CD4-positive, alpha-beta T cell treated with Interleukin-10 for 1 hour (primary cell): Measurements from ENCODE around the gene ITGA11.

ENCODE experiments used
- DNase-seq: peaks from one replicate; pipeline ENCODE4 v3.0.0-alpha.2; 2020

The ITGA11 gene

GRCh38 chr15:68431792-68432401 is at the start of gene ITGA11:
ITGA11 (minus strand) TSS chr15:68432163; CDS start chr15:68432066, 97 bp downstream.
- no peak for DNase-seq

- no peak for DNase-seq
Observed at GRCh38 chr15:68481321-68481720, 49.4 kb upstream of the ITGA11 start.

DNA sequence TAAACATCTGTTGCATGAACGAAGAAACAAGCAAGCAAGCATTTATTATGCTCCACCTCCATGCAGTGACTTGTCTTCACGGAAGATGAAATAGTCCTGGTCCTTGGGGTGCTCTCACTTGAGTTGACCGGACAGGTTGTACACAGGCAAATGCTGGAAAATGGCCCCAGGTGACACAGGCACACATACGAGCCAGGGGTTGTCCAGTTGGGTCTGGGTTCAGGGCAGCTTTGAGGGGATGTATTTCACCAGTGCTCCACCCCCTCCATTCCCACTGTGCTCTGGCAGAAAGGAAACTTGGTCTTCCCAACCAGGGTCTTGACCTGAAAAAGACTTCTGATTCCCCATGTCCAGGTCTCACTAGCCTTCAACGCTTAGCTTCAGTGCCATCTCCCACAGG is 48.3 kb upstream of the ITGA11 start:
- no peak for DNase-seq

- no peak for DNase-seq
Observed at GRCh38 chr15:68479870-68480269, 47.9 kb upstream of the ITGA11 start.

DNA sequence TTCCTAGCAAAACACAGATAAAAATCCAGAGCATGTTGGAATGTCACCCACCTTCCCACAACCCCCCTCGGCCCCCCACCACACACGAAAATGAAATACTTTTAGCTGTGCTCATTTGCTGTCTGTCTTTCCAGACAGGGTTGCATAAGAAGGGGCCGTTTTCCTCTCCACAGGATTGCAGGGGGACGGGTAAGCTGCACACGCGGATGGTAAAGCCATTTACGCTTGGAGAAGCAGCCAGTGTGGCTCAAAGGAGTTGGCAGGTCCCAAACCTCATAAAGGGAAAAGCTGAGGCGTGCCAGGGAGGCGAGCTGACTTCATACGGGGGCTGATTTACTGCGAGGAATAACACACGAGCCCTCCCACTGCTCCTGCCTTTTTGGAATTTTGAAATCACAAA is 47.4 kb upstream of the ITGA11 start:
- no peak for DNase-seq

GRCh38 chr15:68478853-68479252 is 46.9 kb upstream of the ITGA11 start:
- DNase-seq = no peak

GRCh38 chr15:68475449-68475848 is 43.5 kb upstream of the ITGA11 start:
- no peak for DNase-seq

DNA sequence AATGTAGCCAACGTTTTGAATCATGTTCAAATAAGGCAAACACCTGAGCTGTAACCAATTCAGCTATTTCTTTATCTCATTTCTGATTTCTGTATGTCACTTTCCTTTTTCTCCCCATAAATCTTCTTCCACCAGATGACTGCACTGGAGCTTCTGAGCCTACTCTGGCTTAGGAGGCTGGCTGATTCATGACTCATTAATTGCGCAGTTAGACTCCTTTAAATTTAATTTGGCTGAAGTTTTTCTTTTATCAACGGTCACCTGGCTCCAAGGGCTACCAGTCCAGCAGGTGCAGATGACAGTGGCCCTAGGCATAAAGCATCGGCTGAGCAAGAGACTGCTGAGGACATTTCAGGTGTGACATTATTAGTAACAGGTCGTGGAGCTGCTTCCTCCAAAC is 39.6 kb upstream of the ITGA11 start:
- no peak for DNase-seq

GRCh38 chr15:68470976-68471375 is 39.0 kb upstream of the ITGA11 start:
- no peak for DNase-seq

DNA sequence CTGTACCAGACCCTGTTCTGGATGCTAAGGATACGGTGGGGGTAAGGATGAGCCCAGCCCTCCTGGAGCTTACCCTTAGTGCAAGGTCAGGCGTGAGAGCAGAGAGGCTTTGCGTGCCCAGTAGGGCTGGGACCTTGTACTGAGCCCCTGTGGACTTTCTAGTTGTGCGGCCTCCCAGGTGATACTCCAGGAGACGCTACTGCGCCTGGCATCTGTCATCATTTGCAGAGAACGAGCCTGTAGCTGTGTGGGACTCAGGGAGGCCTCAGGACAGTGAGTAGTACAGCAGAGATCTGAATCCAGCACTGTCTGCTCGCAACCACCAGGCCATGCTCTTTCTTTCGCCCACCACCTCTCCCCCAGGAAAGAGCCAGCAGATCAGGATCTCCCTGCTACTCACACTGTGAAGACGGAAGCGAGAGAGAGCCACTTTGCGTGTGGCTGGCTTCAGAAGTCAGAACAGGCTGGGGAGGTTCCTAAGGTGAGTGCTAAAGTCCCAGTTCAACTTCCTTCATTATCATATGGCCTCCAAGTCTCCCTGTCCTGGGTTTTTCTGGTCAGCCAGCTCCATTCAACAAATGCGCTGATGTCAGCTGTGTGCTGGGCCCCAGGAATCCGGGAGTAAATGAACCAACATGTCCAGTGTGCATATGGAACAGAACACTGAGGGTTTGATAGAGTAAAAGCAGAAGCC is 38.2 kb upstream of the ITGA11 start:
- no peak for DNase-seq

GRCh38 chr15:68469162-68470048 is 37.4 kb upstream of the ITGA11 start:
- no peak for DNase-seq

DNA sequence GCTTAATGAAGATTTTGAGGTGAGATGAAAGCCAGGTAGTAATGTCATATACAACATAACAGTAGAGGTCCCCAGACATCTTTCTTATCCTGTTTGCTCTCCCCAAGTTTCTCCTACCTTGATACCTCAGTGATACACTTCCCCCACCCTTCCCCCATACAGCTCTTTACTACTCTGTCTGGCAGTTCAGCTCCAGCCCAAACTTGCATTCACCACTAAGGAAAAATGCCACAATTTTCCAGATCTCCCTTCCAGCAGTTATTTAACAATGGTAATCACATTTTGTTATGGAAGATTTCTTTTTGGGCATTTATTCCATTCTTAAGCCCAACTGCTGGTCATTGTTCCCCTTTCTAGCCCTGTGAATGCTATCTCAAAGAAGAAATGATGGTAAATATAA is 34.9 kb upstream of the ITGA11 start:
- DNase-seq = no peak

- no peak for DNase-seq
Observed at GRCh38 chr15:68465861-68466560, 34.0 kb upstream of the ITGA11 start.

DNA sequence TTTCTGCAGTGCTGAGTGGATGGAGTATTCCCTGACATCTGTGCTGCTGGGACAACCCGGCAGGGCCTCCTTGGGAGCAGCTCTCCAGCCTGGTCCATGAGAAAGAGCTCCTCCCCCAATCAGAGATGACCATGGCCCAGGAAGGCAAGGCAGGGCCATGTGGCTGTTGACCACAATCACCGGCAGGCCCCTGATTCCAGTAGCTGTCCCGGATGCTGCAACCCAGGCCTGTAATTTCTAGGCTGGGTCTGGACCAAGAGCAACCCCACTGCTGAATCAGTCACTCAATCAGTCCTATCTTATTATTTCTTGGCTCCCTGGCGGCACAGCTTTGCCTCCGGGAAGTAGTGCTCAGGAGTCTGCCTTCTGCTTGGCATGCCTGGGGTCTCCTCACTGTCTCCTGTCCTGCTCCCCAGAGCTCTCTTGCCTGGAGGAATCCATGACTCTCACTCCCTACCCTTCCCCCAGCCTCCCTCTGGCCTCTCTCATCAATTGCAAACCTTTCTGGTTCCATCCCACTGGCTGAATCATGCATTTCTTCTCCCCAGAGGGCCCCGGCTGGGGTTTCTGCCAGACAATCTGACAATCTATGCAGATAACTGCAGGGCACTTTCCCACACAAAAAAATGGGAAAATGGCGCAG is 32.6 kb upstream of the ITGA11 start:
- no peak for DNase-seq

DNA sequence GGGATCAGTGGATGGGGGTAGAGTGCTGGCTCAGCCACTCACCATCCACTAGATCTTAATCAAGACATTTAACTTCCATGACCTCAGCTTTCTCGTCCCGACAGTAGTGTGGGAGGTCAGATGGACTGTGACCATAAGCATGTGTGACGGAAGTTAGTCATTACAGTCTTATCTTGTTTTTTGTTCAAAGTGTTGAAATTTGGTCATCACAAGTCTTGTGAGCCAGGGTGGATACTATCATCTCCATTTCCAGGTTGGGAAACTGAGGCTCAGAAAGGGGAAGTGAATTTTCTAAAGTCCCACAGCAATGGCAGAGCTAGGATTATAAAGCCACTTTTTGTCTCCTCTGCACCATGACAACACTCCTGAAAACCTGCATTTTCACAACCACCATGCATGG is 32.0 kb upstream of the ITGA11 start:
- DNase-seq = no peak

- no peak for DNase-seq
Observed at GRCh38 chr15:68463444-68463843, 31.5 kb upstream of the ITGA11 start.

DNA sequence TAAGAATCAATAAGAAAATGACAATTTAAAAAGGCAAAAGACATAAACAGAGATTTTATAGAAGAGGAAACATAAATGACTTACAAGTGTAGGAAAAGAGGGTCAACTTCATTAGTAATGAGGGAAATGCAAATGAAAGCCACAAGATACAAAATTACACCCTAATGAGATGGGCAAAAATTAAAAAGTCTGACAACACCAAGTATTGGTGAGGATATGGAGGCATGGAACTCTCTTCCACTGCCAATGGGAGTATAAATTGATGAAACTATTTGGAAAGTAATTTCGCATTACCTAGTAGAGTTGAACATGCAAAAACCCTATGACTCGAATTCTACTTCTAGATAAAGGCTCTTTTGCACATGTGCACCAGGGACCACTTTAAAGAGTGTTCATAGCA is 28.2 kb upstream of the ITGA11 start:
- no peak for DNase-seq

DNA sequence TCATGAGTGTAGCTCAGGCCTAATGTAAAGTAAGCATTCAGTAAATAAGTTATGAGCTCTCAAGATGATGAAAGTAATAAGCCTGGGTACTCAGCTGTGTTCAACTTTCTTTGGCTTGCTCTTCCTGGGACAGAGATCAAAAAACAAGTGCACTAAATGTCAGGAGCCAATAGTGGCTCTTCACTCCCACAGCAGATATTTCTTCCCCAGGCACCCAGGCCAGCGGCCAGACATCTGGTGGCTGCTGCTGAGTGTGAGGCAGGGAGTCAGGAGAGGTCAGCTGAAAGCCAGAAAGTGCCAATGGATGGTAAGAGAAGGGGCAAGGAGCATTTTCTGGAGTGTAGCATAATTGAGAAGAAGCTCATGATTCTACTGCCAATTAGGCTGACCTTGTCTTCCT is 18.2 kb upstream of the ITGA11 start:
- DNase-seq = no peak

- no peak for DNase-seq
Observed at GRCh38 chr15:68449389-68449788, 17.4 kb upstream of the ITGA11 start.

DNA sequence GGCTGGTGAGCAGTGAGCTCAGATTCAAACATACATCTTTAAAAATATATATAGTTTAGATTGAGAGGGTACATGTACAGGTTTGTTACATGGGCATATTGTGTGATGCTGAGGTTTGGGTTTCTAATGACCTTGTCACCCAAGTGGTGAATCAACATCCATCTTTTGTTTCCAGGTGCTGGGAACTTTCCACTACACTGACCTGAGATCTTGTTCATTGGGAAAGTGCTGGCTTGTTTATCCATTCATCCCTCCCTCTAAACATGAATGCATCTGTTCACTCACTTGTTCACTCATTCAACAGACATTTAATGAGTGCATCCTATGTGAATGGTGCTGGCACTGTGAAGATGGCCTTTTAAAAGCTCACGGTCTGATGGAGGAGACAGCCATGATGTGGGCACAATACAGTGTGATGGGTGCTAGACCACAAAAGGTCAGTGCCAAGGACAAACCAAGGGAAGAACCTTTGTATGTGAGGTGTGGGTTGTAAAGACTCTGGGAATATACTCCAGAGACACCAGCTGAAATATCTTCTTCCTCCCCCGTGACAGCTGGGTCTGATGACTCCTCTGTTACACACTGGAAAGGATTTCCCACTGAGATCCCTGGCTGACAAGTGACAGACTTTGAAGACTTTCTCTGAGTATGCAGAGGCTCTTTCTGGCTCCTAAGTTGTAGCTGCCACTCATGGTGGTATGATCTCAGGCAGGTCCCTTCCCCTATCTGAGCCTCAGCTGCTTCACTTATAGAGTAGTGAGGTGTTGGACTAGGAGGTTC is 16.2 kb upstream of the ITGA11 start:
- no peak for DNase-seq

GRCh38 chr15:68447209-68447608 is 15.2 kb upstream of the ITGA11 start:
- DNase-seq = no peak

- DNase-seq = no peak
Observed at GRCh38 chr15:68445351-68445750, 13.4 kb upstream of the ITGA11 start.
